Measurements from ENCODE around the gene NHLRC2. TPM values are rescaled to one million over a fixed set of nuclear protein-coding genes. Genes with fewer than 3 reads are reported as not detected.
A peak's percentile ranks its signal among the peaks of the same experiment; 100 is the strongest.

The NHLRC2 gene
- total and polyA plus RNA-seq, 2 donors (not counting 1 experiment from before 2014, with no cell fraction given): 5.7 to 59.8 TPM

DNA sequence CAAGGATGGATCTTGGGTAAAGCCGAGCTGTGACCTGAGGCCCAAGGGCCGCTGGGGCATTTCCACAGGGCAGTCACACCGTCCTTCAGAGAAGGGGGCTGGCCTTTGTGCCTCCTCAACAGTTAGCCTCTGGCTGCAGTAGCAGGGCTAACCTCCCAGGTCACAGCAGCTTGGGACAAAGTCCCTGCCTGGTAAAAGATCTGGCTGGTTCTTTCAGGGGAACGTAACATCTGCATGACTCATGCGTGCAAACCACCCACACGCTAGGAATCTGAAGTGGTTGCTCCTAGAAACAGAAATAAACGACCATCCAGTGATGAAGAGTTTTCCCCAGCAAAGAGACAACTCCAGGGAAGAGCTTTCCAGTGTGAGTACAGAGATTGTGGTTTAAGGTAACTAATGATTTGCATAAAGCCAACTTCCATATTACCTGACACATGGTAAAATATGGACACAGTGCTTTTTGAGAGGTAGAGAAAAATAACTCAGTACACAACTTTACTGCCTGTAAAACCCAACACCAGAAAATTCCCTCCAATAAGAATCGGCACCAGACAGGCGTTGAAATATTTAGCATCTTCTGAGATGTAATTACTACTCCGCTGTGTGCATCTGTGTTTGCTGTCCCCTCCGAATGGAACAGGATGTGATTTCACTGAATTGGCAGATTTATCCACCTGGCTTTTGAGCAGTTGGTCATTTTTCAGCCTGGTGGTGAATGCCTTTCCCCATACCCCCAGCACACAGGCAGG is 104.3 kb downstream of the NHLRC2 start:
- Histone ChIP-seq H3K9me3 (ENCODE audit: control extremely low read depth in 1 of 3, control insufficient read depth in 2 of 3, insufficient read depth in 1 of 3, low read length in 2 of 3) (peaks cover 0 to 16% (median 5%) of the 10 kb centered on the region in 3 donors), H3K79me2 (ENCODE audit: control insufficient read depth, insufficient read depth, low read length) (no peaks in the 10 kb centered on the region), H3K4me1 (ENCODE audit: control insufficient read depth in 2 of 2, insufficient read depth in 2 of 2, low read length in 2 of 2) (peaks cover 23 to 30% of the 10 kb centered on the region in 2 donors), H3K4me2 (replicated peaks; ENCODE audit: low read depth, low read length, poor library complexity, severe bottlenecking) (no peak overlapping the region), H2AFZ (ENCODE audit: insufficient read depth, low read depth, low read length, poor library complexity, severe bottlenecking) (peak overlapping the region; percentile 12), H3K27me3 (replicated peaks in 1 of 4; ENCODE audit: control extremely low read depth in 1 of 4, control insufficient read depth in 3 of 4, insufficient read depth in 4 of 4, low read length in 3 of 4) (no peaks in the 10 kb centered on the region), H4K20me1 (ENCODE audit: control insufficient read depth, insufficient read depth, low read length, poor library complexity, severe bottlenecking) (no peaks in the 10 kb centered on the region), H3K27ac (ENCODE audit: low read length in 2 of 2) (no peak overlapping the region), H3K36me3 (replicated peaks in 1 of 2; ENCODE audit: control extremely low read depth in 1 of 2, control insufficient read depth in 1 of 2, extremely low read depth in 1 of 2, insufficient read depth in 2 of 2, low read length in 1 of 2) (no peaks in the 10 kb centered on the region), H3K9ac (ENCODE audit: low read length) (no peak overlapping the region), H3K4me3 (ENCODE audit: control extremely low read depth in 1 of 5, extremely low read depth in 1 of 5, insufficient read depth in 1 of 5, low read depth in 2 of 5, low read length in 4 of 5) (no peak overlapping the region)
- H3K27ac Mint-ChIP-seq: no peak overlapping the region
- 91% methylated on average over 10 of the region's 11 CpGs for WGBS (ENCODE audit: insufficient coverage)
- CTCF ChIA-PET: no interaction called here
- TF ChIP-seq EZH2 (IDR thresholded peaks at IDR 0.05; ENCODE audit: borderline replicate concordance, insufficient read depth, low read depth, low read length, poor library complexity, severe bottlenecking): no peak
- TF ChIP-seq, protein P1, sequence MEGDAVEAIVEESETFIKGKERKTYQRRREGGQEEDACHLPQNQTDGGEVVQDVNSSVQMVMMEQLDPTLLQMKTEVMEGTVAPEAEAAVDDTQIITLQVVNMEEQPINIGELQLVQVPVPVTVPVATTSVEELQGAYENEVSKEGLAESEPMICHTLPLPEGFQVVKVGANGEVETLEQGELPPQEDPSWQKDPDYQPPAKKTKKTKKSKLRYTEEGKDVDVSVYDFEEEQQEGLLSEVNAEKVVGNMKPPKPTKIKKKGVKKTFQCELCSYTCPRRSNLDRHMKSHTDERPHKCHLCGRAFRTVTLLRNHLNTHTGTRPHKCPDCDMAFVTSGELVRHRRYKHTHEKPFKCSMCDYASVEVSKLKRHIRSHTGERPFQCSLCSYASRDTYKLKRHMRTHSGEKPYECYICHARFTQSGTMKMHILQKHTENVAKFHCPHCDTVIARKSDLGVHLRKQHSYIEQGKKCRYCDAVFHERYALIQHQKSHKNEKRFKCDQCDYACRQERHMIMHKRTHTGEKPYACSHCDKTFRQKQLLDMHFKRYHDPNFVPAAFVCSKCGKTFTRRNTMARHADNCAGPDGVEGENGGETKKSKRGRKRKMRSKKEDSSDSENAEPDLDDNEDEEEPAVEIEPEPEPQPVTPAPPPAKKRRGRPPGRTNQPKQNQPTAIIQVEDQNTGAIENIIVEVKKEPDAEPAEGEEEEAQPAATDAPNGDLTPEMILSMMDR (IDR thresholded peaks at IDR 0.05): no peak
- intact Hi-C loops (cut with micrococcal nuclease): no loop called here
- H3K9me3 Mint-ChIP-seq (ENCODE audit: insufficient read depth): peaks cover 4% of the 10 kb centered on the region
- POLR2A ChIA-PET: no interaction called here
- ATAC-seq (ENCODE audit: low read depth): no peak
- H3K27me3 Mint-ChIP-seq: no peaks in the 10 kb centered on the region
- DNase-seq: no peak
- no peak overlapping the region for H3K4me3 Mint-ChIP-seq
- H3K4me1 Mint-ChIP-seq: peaks cover 9% of the 10 kb centered on the region

DNA sequence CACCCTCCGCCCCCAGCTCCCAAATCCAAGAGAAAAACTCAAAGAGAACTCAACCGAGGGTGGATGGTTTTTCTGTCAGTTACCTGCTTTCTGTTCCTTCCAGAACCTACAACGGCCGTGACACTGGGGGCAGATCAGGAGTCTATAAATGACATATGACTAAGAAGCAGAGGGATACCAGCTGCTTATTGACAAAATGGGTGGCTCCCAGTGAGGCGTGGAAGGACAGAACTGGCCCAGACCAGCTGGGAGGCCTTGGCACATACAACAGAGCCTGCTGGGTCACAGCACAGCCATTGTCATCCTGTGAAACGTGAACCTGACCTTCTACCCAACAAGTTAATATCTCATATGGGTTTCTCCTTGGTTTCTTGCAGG is 104.9 kb downstream of the NHLRC2 start:
- Mint-ChIP-seq H3K9me3 (ENCODE audit: insufficient read depth) (peaks cover 2% of the 10 kb centered on the region), H3K4me3 (no peak overlapping the region), H3K4me1 (peaks cover 9% of the 10 kb centered on the region), H3K27me3 (no peaks in the 10 kb centered on the region), H3K27ac (no peak overlapping the region)
- Histone ChIP-seq H3K79me2 (ENCODE audit: control insufficient read depth, insufficient read depth, low read length) (no peaks in the 10 kb centered on the region), H3K4me1 (ENCODE audit: control insufficient read depth in 2 of 2, insufficient read depth in 2 of 2, low read length in 2 of 2) (peaks cover 23 to 30% of the 10 kb centered on the region in 2 donors), H3K9ac (ENCODE audit: low read length) (no peak overlapping the region), H3K9me3 (ENCODE audit: control extremely low read depth in 1 of 3, control insufficient read depth in 2 of 3, insufficient read depth in 1 of 3, low read length in 2 of 3) (peaks cover 0 to 12% (median 0%) of the 10 kb centered on the region in 3 donors), H3K27me3 (replicated peaks in 1 of 4; ENCODE audit: control extremely low read depth in 1 of 4, control insufficient read depth in 3 of 4, insufficient read depth in 4 of 4, low read length in 3 of 4) (no peaks in the 10 kb centered on the region), H3K27ac (ENCODE audit: low read length in 2 of 2) (no peak overlapping the region), H4K20me1 (ENCODE audit: control insufficient read depth, insufficient read depth, low read length, poor library complexity, severe bottlenecking) (no peaks in the 10 kb centered on the region), H3K4me3 (ENCODE audit: control extremely low read depth in 1 of 5, extremely low read depth in 1 of 5, insufficient read depth in 1 of 5, low read depth in 2 of 5, low read length in 4 of 5) (no peak overlapping the region), H3K36me3 (replicated peaks in 1 of 2; ENCODE audit: control extremely low read depth in 1 of 2, control insufficient read depth in 1 of 2, extremely low read depth in 1 of 2, insufficient read depth in 2 of 2, low read length in 1 of 2) (no peaks in the 10 kb centered on the region), H3K4me2 (replicated peaks; ENCODE audit: low read depth, low read length, poor library complexity, severe bottlenecking) (no peak overlapping the region), H2AFZ (ENCODE audit: insufficient read depth, low read depth, low read length, poor library complexity, severe bottlenecking) (peak overlapping the region; percentile 12)
- intact Hi-C loops (cut with micrococcal nuclease): no loop called here
- WGBS (ENCODE audit: insufficient coverage): 58% methylated on average over 4 of the region's 6 CpGs
- TF ChIP-seq EZH2 (IDR thresholded peaks at IDR 0.05; ENCODE audit: borderline replicate concordance, insufficient read depth, low read depth, low read length, poor library complexity, severe bottlenecking): no peak
- TF ChIP-seq, protein P1 (IDR thresholded peaks at IDR 0.05): no peak
- CTCF ChIA-PET: no interaction called here
- no peak for ATAC-seq (ENCODE audit: low read depth)
- no peak for DNase-seq
- POLR2A ChIA-PET: no interaction called here

All from B cell (primary cell).